Skeletal muscle tissue (tissue), 5 donors: Measurements from ENCODE around the gene CFC1B. TPM values are rescaled to one million over a fixed set of nuclear protein-coding genes. Genes with fewer than 3 reads are reported as not detected.
"Not testable (repeated sequence)": the region's sequence is repeated elsewhere in the genome, so short reads cannot be mapped to it uniquely, and the experiment has no call there.

Experiments used
- H3K27ac ChIP-seq: one replicate; pipeline ENCODE4 v1.7.0; 2013; ENCODE audit warnings: mild to moderate bottlenecking, low read depth, low read length, inconsistent platforms
- H3K27me3 ChIP-seq, 3 donors: one replicate each; pipeline ENCODE4 v1.7.0; 2013; ENCODE audit warnings: low read length in 3 of 3; ENCODE audit not compliant: control insufficient read depth in 3 of 3, insufficient read depth in 3 of 3
- H3K36me3 ChIP-seq, 3 donors: one replicate each; pipeline ENCODE4 v1.7.0; 2013; ENCODE audit warnings: low read length in 3 of 3; ENCODE audit not compliant: control insufficient read depth in 3 of 3, insufficient read depth in 3 of 3
- H3K4me1 ChIP-seq, 3 donors: one replicate each; pipeline ENCODE4 v1.7.0; 2013; ENCODE audit warnings: low read length in 3 of 3, mild to moderate bottlenecking in 3 of 3; ENCODE audit not compliant: control insufficient read depth in 3 of 3, insufficient read depth in 3 of 3
- H3K4me3 ChIP-seq, 3 donors: one replicate each; pipeline ENCODE4 v1.7.0; 2013; ENCODE audit warnings: low read length in 3 of 3
- H3K9ac ChIP-seq, 3 donors: one replicate each; pipeline ENCODE4 v1.7.0; 2013; ENCODE audit warnings: low read length in 3 of 3, mild to moderate bottlenecking in 3 of 3, moderate library complexity in 2 of 3, low read depth in 1 of 3
- H3K9me3 ChIP-seq, 3 donors: one replicate each; pipeline ENCODE4 v1.7.0; 2013; ENCODE audit warnings: low read length in 3 of 3; ENCODE audit not compliant: control insufficient read depth in 3 of 3
- small RNA-seq: library from RNA; depleted of rRNA; stranded (forward); fragments of <200 nt; gene quantifications from one replicate; pipeline ENCODE3, GENCODE V24; 2014
- total RNA-seq: library from RNA; depleted of rRNA; stranded (reverse); fragments of >200 nt; gene quantifications from one replicate; pipeline ENCODE4 v1.2.3, GENCODE V29; 2014
- donor health status: Osteomylitis.

Gene CFC1B
- total RNA-seq, 1 donor from 2014 or later: not detected

DNA sequence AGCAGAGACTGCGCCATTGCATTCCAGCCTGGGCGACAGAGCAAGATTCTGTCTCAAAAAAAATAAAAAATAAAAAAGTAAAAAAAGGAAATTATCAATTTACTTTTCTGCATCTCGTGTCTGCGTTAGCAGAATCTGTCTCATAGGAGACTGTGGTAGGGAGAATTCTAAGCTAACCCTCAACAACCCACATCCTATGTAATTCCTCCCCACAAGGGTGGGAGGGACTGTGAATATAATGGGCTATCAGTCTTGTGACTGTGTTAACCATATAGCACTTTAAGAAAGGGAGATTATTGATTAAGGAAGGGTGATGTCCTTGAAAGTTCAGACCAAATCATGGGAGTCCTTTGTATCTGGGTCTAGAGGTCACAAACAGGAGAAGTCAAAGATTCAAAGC lies 45.1 kb downstream of the CFC1B start:
- not testable (repeated sequence) for H3K27me3 ChIP-seq, H3K4me1 ChIP-seq, H3K36me3 ChIP-seq, H3K9me3 ChIP-seq, H3K4me3 ChIP-seq, H3K9ac ChIP-seq, H3K27ac ChIP-seq

DNA sequence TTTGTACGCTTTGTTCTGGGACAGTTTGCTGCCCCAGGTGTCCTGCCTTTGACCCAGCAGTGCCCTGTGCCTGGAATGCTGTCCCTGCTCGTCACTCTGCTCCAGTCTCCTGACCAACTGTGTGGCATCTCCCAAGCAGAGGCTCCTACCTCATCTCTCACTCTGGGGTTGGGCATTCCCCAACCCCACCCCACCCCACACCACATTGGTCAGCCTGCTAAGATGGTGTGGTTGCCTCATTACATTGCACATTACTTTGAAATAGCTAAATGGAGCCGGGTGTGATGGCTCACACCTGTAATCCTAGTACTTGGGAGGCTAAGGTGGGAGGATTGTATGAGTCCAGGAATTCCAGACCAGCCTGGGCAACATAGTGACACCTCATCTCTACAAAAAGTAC lies 50.9 kb downstream of the CFC1B start:
- H3K9me3 ChIP-seq, H3K27ac ChIP-seq: not testable (repeated sequence)

DNA sequence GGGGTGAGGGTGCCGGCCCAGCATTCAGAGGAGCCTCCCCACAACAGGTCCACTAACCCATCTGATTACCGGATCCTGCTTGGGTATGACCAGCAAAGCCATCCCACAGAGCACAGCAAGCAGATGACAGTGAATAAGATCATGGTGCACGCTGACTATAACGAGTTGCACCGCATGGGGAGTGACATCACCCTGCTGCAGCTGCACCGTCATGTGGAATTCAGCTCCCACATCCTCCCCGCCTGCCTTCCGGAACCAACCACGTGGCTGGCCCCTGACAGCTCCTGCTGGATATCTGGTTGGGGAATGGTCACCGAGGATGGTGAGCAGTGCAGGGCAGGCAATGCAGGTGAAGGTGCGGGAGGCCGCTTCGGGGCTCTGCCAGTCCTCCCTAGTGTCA lies 53.2 kb downstream of the CFC1B start:
- H3K4me3 ChIP-seq, H3K27ac ChIP-seq, H3K4me1 ChIP-seq, H3K9me3 ChIP-seq, H3K36me3 ChIP-seq, H3K9ac ChIP-seq, H3K27me3 ChIP-seq: not testable (repeated sequence)

More for the DNA sequence above, 50.9 kb downstream of the CFC1B start:
- H3K27me3 ChIP-seq, H3K4me1 ChIP-seq, H3K4me3 ChIP-seq, H3K9ac ChIP-seq, H3K36me3 ChIP-seq: not testable (repeated sequence)

DNA sequence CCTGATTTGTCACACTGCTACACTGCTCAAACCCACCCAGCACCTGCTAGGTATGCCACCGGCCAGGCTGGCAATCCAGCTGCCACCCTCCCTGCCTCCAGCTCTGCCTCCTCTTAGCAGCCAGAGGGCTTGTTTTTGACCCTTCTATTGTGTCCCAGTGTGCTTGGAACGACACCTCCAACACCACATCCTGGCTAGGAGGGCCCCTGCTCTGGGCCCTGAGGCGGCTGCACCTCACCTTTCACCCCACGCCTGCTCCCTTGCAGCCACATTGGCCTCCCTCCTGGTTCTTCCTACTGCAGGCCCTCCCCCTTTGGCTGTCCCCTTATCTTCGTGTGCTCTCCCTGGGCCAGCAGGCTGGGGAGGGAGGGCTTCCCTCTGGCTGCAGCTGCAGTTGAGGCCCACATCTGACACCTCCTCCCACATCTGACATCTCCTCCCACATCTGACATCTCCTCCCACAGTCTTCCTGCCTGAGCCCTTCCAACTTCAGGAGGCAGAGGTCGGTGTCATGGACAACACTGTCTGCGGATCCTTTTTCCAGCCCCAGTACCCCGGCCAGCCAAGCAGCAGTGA lies 55.3 kb downstream of the CFC1B start:
- not testable (repeated sequence) for H3K36me3 ChIP-seq, H3K9me3 ChIP-seq, H3K27ac ChIP-seq, H3K4me3 ChIP-seq, H3K9ac ChIP-seq, H3K27me3 ChIP-seq, H3K4me1 ChIP-seq

DNA sequence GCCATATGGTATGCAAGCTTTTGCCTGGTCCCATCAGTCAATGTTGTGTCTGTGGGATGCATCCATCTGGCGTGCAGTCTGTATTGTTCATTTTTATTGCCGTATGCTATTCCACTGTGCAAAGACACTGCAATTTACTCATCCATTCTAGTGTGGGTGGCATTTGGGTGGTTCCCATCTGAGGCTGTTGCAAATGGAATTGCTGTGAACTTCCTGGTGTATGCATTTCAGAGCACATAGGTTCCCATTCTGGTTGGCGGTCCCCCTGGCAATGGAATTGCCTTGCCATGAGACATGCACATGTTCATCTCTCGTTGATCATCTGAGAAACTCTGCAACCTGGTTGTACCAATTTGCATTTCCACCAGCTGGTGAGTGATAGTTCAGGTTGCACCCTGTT lies 56.5 kb downstream of the CFC1B start:
- H3K36me3 ChIP-seq, H3K4me1 ChIP-seq, H3K27ac ChIP-seq, H3K9ac ChIP-seq, H3K4me3 ChIP-seq, H3K27me3 ChIP-seq, H3K9me3 ChIP-seq: not testable (repeated sequence)

Small RNAs within 50 kb of the gene (small RNA-seq; reads per million reads assigned to genes)
- gene RF00017 (not detected), gene RNU6-473P (not detected)

Other genes starting within 250 kb of the CFC1B start
- 32.9 TPM for gene IMP4, start 178.3 kb upstream of the CFC1B start, total RNA-seq
- 5.2 TPM for gene PTPN18, start 165.2 kb upstream of the CFC1B start, total RNA-seq
- gene POTEI, start 11.9 kb upstream of the CFC1B start, total RNA-seq: under 0.01 TPM
- gene CFC1, start 78.4 kb downstream of the CFC1B start, total RNA-seq: not detected
- not detected for gene POTEJ, start 90.2 kb downstream of the CFC1B start, total RNA-seq
- gene GPR148, start 207.8 kb downstream of the CFC1B start, total RNA-seq: not detected
- not detected for gene AMER3, start 234.3 kb downstream of the CFC1B start, total RNA-seq